HG03571 (cell line): ENCODE data around the gene RNF175.

Experiments used
- ATAC-seq: cut with Tn5 transposase; IDR thresholded peaks from one replicate; pipeline ENCODE4 v1.9.1; 2021; ENCODE audit not compliant: unreplicated experiment

Gene RNF175

GRCh38 chr4:153759407-153760316 lies at the start of gene RNF175:
Gene RNF175 (minus strand): TSS chr4:153760024. CDS start chr4:153759862, 162 bp downstream.
- no peak for ATAC-seq

GRCh38 chr4:153809307-153809706 lies 49.5 kb upstream of the RNF175 start:
- no peak for ATAC-seq

- no peak for ATAC-seq
Measured at GRCh38 chr4:153808175-153808574, 48.4 kb upstream of the RNF175 start.

GRCh38 chr4:153806073-153806472 lies 46.2 kb upstream of the RNF175 start:
- no peak for ATAC-seq

- ATAC-seq, result no peak
Measured at GRCh38 chr4:153804722-153805121, 44.9 kb upstream of the RNF175 start.

- ATAC-seq, result no peak
Measured at GRCh38 chr4:153799694-153800074, 39.9 kb upstream of the RNF175 start.

GRCh38 chr4:153798901-153799693 lies 39.3 kb upstream of the RNF175 start:
- ATAC-seq, result no peak

- no peak for ATAC-seq
Measured at GRCh38 chr4:153798420-153798819, 38.6 kb upstream of the RNF175 start.

- no peak for ATAC-seq
Measured at GRCh38 chr4:153794006-153794405, 34.2 kb upstream of the RNF175 start.

- no peak for ATAC-seq
Measured at GRCh38 chr4:153792618-153793247, 32.9 kb upstream of the RNF175 start.

GRCh38 chr4:153791746-153792617 lies 32.2 kb upstream of the RNF175 start:
- ATAC-seq, result no peak

- ATAC-seq, result no peak
Measured at GRCh38 chr4:153790962-153791551, 31.2 kb upstream of the RNF175 start.

GRCh38 chr4:153790500-153790865 lies 30.7 kb upstream of the RNF175 start:
- ATAC-seq, result no peak

- ATAC-seq, result no peak
Measured at GRCh38 chr4:153789741-153790499, 30.1 kb upstream of the RNF175 start.

GRCh38 chr4:153788413-153789276 lies 28.8 kb upstream of the RNF175 start, which contains the start of gene SFRP2:
Gene SFRP2 (minus strand): TSS chr4:153789083. CDS start chr4:153788835, 248 bp downstream.
- ATAC-seq, result no peak

GRCh38 chr4:153788051-153788412 lies 28.2 kb upstream of the RNF175 start:
- no peak for ATAC-seq

- ATAC-seq, result no peak
Measured at GRCh38 chr4:153787575-153787974, 27.8 kb upstream of the RNF175 start.

- no peak for ATAC-seq
Measured at GRCh38 chr4:153787061-153787560, 27.3 kb upstream of the RNF175 start.
